ENCODE measurements around the gene UBFD1.

UBFD1 gene

GRCh38 chr16:23556881-23557778 lies at the start of gene UBFD1, which contains the start of gene EARS2:
UBFD1 (plus strand) TSS chr16:23557727; CDS start chr16:23557743, 16 bp downstream.
EARS2 (minus strand) TSS chr16:23557350; CDS start chr16:23557343, 7 bp downstream.
- TF ChIP-seq, protein P1, sequence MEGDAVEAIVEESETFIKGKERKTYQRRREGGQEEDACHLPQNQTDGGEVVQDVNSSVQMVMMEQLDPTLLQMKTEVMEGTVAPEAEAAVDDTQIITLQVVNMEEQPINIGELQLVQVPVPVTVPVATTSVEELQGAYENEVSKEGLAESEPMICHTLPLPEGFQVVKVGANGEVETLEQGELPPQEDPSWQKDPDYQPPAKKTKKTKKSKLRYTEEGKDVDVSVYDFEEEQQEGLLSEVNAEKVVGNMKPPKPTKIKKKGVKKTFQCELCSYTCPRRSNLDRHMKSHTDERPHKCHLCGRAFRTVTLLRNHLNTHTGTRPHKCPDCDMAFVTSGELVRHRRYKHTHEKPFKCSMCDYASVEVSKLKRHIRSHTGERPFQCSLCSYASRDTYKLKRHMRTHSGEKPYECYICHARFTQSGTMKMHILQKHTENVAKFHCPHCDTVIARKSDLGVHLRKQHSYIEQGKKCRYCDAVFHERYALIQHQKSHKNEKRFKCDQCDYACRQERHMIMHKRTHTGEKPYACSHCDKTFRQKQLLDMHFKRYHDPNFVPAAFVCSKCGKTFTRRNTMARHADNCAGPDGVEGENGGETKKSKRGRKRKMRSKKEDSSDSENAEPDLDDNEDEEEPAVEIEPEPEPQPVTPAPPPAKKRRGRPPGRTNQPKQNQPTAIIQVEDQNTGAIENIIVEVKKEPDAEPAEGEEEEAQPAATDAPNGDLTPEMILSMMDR (IDR thresholded peaks at IDR 0.05; ENCODE audit: low read depth, low read length), result peak; percentile 79
- H3K4me3 ChIP-seq (ENCODE audit: low read depth, low read length), result peak within 1 kb of the TSS; percentile 94

GRCh38 chr16:23508589-23509440 lies 48.7 kb upstream of the UBFD1 start:
- TF ChIP-seq, protein P1 (IDR thresholded peaks at IDR 0.05; ENCODE audit: low read depth, low read length), result no peak
- H3K4me3 ChIP-seq (ENCODE audit: low read depth, low read length), result peak overlapping the region; percentile 67

DNA sequence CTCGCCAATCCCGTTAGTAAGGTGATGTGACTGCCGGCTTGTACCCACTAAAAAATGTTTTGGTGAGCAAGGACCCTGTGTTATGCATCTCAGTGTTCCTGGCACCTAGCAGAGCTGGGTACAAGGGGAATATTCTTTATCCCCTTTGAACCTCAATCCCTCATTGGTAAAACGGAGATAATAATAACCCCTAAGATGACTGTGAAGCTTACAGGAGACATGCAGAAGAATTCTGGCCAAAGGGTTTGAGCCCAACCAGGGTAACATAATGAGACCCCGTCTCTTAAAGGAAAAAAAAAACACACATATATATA lies 48.1 kb upstream of the UBFD1 start:
- TF ChIP-seq, protein P1 (IDR thresholded peaks at IDR 0.05; ENCODE audit: low read depth, low read length), result no peak
- H3K4me3 ChIP-seq (ENCODE audit: low read depth, low read length), result peak overlapping the region; percentile 67

GRCh38 chr16:23509782-23510163 lies 47.8 kb upstream of the UBFD1 start:
- TF ChIP-seq, protein P1 (IDR thresholded peaks at IDR 0.05; ENCODE audit: low read depth, low read length), result no peak
- peak overlapping the region; percentile 67 for H3K4me3 ChIP-seq (ENCODE audit: low read depth, low read length)

DNA sequence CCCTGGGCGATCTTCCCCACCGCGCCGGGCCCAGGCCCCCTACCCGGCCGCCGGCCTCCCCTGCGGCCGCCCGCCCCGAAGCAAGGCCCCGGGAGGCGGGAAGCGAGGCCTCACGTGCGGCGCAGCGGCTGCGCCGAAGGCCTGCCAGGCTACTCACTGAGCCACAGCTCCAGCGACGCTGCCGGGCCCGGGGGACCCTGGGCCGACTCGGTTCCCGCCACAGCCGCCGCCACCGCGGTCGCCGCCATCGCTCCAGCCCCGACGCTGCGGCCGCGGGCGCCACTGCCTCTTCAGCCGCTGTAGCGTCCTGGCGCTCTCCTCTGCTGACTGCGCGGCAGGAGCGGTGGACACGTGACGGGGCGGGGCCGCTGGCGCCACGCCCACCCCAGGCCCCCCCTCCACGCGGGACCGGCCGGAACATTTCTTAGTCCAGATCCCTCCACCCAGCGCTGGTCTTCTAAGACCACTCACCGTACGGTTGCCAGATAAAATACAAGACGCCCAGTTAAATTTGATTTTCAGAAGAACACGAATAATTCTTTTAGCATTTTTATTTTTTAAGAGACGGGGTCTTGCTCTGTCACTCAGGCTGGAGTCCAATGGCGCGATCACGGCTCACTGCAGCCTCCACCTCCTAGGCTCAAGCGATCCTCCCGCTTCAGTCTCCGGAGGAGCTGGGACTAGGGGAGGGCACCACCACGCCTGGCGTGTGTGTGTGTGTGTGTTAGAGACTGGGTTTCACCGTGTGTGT lies 47.2 kb upstream of the UBFD1 start, which contains the start of gene GGA2:
Gene GGA2, minus strand, starts transcription at position 331 of the 751 bp plus-strand sequence. Its CDS starts 83 bp downstream, at position 248.
- H3K4me3 ChIP-seq (ENCODE audit: low read depth, low read length), result peak within 1 kb of the TSS; percentile 67
- TF ChIP-seq, protein P1 (IDR thresholded peaks at IDR 0.05; ENCODE audit: low read depth, low read length), result no peak

DNA sequence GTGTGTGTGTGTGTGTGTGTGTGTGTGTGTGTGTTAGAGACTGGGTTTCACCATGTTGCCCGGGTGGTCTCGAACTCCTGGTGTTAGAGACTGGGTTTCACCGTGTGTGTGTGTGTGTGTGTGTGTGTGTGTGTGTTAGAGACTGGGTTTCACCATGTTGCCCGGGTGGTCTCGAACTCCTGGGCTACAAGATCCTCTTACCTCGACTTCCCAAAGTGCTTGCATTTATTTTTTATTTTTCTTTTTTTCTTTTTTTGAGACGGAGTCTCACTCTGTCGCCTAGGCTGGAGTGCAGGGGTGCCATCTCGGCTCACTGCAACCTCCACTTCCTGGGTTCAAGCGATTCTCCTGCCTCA lies 46.6 kb upstream of the UBFD1 start:
- peak overlapping the region; percentile 67; the same call in 1 of the 2 replicates for H3K4me3 ChIP-seq (ENCODE audit: low read depth, low read length)

DNA sequence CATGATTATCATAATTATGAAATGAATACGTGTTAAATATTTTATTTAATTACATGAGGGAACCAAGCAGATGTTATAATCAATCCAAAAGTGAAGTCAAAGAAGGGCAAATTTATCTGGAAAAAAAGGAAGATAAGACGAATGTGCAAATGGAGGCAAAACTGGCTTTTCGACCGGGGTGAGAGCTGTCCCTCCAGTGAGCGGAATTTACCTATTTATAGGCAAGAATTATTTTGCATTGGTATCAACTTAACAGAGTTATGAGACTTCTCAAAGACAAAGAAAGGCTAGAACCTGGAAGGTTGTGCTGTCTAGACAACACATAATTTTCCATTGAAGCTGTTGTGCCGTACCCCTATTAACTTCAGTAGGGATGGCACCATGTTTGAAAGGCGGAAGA lies 45.8 kb upstream of the UBFD1 start:
- H3K4me3 ChIP-seq (ENCODE audit: low read depth, low read length), result no peak overlapping the region
- TF ChIP-seq, protein P1 (IDR thresholded peaks at IDR 0.05; ENCODE audit: low read depth, low read length), result no peak
